Measurements from ENCODE around the gene USP16. TPM values are rescaled to one million over a fixed set of nuclear protein-coding genes. Genes with fewer than 3 reads are reported as not detected.
"Not testable (repeated sequence)": the region's sequence is repeated elsewhere in the genome, so short reads cannot be mapped to it uniquely, and the experiment has no call there.

The USP16 gene
- total and polyA plus RNA-seq, 8 donors = 13.8 to 27.3 (median 20.1) TPM

DNA sequence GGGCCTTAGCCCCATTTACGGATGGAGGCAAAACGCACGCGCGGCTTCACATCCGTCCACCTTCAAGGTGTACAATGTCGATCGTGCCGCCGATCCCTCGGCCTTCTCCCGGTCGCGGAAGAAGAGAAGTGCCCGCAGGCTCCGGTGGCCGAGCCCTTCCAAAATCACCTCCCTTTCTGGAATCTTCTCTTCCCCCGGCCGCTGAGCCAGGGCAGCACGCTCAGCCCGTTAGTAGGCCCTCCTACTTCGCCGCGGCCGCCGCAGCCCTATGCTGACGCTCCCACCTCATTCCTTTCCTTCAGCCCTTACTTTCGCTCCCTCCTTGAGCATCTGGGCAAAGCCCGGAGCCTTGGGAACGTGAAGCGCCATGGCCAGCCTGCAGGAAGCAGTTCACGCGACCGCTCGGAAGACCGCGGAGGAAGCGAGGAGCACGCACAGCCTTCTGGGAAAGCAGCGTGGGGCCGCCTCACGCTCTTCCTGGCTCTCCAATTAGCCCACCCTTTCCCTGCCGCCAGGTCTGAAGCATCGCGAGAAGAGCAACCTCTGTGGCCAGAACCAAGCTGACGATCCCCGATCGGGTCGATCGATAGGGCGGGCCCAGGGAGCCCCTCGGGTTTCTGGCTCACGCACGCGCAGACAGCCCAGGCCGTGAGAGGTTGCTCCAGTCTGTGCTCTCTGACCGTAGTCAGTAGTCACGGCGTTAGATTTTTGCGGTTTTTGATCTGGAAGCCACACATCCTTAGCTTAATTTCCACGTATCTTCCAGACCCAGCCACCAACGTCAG, 48.9 kb downstream of the USP16 start, which contains the start of gene CCT8:
Gene CCT8 (minus strand): TSS at position 427 of the 785 bp plus-strand sequence. CDS start 58 bp downstream, at position 369.
- Histone ChIP-seq H3K36me3 (peaks cover 0 to 16% (median under 1%) of the 10 kb centered on the region in 3 donors), H3K27ac (peak within 1 kb of the TSS; percentile 77 to 94 (median 88)), H3K27me3 (no peaks in the 10 kb centered on the region), H3K9me3 (no peaks in the 10 kb centered on the region), H3K4me1 (peaks cover 9 to 23% (median 15%) of the 10 kb centered on the region in 3 donors), H3K4me3 (peak within 1 kb of the TSS; percentile 69 to 97 (median 92))
- WGBS, 2 donors = 0% methylated on average over 60 to 62 of the region's 62 CpGs
- intact Hi-C loops (cut with DNase I) = no loop called here
- FAIRE-seq = peak; percentile 89
- TF ChIP-seq, protein P1, sequence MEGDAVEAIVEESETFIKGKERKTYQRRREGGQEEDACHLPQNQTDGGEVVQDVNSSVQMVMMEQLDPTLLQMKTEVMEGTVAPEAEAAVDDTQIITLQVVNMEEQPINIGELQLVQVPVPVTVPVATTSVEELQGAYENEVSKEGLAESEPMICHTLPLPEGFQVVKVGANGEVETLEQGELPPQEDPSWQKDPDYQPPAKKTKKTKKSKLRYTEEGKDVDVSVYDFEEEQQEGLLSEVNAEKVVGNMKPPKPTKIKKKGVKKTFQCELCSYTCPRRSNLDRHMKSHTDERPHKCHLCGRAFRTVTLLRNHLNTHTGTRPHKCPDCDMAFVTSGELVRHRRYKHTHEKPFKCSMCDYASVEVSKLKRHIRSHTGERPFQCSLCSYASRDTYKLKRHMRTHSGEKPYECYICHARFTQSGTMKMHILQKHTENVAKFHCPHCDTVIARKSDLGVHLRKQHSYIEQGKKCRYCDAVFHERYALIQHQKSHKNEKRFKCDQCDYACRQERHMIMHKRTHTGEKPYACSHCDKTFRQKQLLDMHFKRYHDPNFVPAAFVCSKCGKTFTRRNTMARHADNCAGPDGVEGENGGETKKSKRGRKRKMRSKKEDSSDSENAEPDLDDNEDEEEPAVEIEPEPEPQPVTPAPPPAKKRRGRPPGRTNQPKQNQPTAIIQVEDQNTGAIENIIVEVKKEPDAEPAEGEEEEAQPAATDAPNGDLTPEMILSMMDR (IDR thresholded peaks at IDR 0.05) = no peak
- DNase-seq = peak; percentile 94 to 100 (median 99)
- peak; percentile 93 to 98 (median 94) for ATAC-seq

DNA sequence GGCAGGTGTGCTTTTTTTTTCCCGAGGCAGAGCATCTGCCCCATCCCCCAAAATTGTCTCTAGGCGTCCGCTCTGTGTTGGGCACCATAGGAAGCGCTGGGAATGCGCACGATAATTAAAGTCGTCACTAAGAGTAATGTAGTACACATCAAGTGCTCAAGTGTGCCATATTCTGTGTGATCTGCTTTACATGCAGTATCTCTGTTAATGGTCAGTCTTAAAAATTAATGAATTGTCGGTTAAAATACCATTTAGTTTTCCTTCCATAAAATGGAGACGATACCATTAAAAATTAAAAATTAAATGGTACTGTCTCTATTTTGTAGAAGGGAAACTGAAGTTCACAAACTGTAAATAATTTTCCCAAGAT, 49.5 kb downstream of the USP16 start:
- Histone ChIP-seq H3K4me3 (peak overlapping the region; percentile 24 to 97 (median 81)), H3K9me3 (no peaks in the 10 kb centered on the region), H3K27ac (peak overlapping the region; percentile 54 to 94 (median 84)), H3K27me3 (no peaks in the 10 kb centered on the region), H3K4me1 (peaks cover 9 to 23% (median 15%) of the 10 kb centered on the region in 3 donors), H3K36me3 (peaks cover 0 to 11% (median 0%) of the 10 kb centered on the region in 3 donors)
- intact Hi-C loops (cut with DNase I) = no loop called here
- 7 to 9% methylated on average over 9 of the region's 9 CpGs for WGBS, 2 donors
- ATAC-seq (peak; percentile 22 to 29 (median 27)), DNase-seq (no peak), FAIRE-seq (no peak)
- TF ChIP-seq, protein P1 (IDR thresholded peaks at IDR 0.05) = no peak

DNA sequence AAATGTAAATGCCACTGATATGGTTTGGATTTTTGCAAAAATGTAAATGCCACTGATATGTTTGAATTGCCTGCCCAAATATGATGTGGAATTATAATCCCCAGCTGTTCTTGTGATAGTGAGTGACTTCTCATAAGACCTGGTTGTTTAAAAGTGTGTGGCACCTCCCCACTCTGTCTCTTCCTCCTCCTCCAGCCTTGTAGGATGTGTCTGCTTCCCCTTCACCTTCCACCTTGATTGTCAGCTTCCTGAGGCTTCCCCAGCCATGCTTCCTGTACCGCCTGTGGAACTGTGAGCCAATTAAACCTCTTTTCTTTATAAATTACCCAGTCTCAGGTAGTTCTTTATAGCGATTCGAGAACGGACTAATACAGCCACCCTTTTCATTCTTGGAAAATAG, 50.3 kb downstream of the USP16 start:
- no peak overlapping the region for H3K4me3 ChIP-seq
- no peak for ATAC-seq

DNA sequence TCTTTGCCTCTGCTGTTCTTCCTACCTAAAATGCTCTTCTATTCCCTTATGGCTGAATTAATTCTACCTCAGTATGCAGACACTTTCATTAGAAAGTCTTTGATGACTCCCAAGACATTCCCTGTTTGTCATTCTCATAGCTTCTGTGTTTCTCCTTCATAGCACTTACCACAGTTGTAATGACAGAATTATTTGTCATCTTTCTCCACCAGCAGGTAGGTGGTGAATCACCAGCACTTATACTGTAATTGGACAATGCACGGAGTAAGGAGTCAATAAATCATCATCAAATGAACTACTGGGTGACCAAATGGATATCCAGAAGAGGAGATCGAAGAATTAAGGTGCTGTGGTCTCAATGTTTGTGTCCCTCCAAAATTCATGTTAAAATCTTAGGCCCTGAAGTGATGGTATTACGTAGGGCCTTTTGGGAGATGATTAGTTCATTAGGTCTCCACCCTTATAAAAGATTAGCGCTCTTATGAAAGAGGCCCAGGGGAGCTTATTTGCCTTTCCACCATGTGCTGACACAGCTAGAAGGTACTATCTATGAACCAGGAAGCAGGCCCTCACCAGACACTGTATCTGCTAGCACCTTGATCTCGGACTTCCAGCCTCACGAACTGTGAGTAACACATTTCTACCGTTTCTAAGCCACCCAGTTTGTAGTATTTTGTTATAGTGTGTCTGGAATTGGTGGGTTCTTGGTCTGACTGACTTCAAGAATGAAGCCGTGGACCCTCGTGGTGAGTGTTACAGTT, 51.4 kb downstream of the USP16 start:
- Histone ChIP-seq H3K4me1 (peaks cover 9 to 20% (median 10%) of the 10 kb centered on the region in 3 donors), H3K9me3 (no peaks in the 10 kb centered on the region), H3K36me3 (no peaks in the 10 kb centered on the region), H3K27me3 (no peaks in the 10 kb centered on the region), H3K27ac (peak overlapping the region in 2 of 4 donors; percentile 95 to 98), H3K4me3 (no peak overlapping the region)
- TF ChIP-seq, protein P1 (IDR thresholded peaks at IDR 0.05) = no peak
- ATAC-seq = no peak
- no peak for FAIRE-seq
- WGBS, 2 donors = 96 to 98% methylated on average over 9 of the region's 9 CpGs
- intact Hi-C loops (cut with DNase I) = no loop called here
- no peak for DNase-seq

More for the DNA sequence above, 50.3 kb downstream of the USP16 start:
- peaks cover 9 to 23% (median 15%) of the 10 kb centered on the region in 3 donors for H3K4me1 ChIP-seq
- intact Hi-C loops (cut with DNase I) = no loop called here
- TF ChIP-seq, protein P1 (IDR thresholded peaks at IDR 0.05) = no peak
- DNase-seq (no peak), FAIRE-seq (no peak)
- H3K9me3 ChIP-seq = no peaks in the 10 kb centered on the region
- peaks cover 0 to 3% (median 0%) of the 10 kb centered on the region in 3 donors for H3K36me3 ChIP-seq
- WGBS, 2 donors = 95 to 98% methylated on average over 4 of the region's 4 CpGs
- no peaks in the 10 kb centered on the region for H3K27me3 ChIP-seq
- H3K27ac ChIP-seq = no peak overlapping the region

DNA sequence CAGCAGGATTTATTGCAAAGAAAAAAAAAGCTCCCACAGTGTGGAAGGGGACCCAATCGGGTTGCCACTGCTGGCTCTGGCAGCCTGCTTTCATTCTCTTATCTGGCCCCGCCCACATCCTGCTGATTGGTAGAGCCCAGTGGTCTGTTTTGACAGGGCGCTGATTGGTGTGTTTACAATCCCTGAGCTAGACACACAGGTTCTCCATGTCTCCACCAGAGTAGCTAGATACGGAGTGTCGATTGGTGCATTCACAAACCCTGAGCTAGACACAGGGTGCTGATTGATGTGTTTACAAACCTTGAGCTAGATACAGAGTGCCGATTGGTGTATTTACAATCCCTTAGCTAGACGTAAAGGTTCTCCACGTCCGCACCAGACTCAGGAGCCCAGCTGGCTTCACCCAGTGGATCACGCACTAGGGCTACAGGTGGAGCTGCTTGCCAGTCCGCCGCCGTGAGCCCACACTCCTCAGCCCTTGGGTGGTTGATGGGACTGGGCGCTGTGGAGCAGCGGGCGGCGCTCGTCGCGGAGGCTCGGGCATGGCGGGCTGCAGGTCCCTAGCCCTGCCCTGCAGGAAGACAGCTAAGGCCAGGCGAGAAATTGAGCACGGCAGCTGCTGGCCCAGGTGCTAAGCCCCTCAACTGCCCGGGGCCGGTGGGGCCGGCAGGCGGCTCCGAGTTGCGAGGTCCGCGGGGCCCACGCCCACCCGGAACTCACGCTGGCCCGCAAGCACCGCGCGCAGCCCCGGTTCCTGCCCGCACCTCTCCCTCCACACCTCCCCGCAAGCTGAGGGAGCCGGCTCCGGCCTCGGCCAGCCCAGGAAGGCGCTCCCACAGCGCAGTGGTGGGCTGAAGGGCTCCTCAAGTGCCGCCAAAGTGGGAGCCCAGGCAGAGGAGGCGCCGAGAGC, 52.5 kb downstream of the USP16 start:
- intact Hi-C loops (cut with DNase I); H3K27me3 ChIP-seq: not testable (repeated sequence)

More for the DNA sequence above, 52.5 kb downstream of the USP16 start:
- H3K4me3 ChIP-seq = peak overlapping the region; percentile 42 to 56 (median 50)
- H3K27ac ChIP-seq = peak overlapping the region; percentile 84 to 98 (median 92)
- ATAC-seq (peak in 3 of 4 donors; percentile 7 to 23 (median 10)), DNase-seq (peak; percentile 64 to 89 (median 82))
- not testable (repeated sequence) for FAIRE-seq, H3K4me1 ChIP-seq, H3K9me3 ChIP-seq, H3K36me3 ChIP-seq
- WGBS, 2 donors = 11 to 15% methylated on average over 50 of the region's 50 CpGs
